ENCODE results near the gene SIMC1. TPM values are rescaled to one million over a fixed set of nuclear protein-coding genes. Genes with fewer than 3 reads are reported as not detected.

The SIMC1 gene
- total RNA-seq, 1 experiment from 2014 or later: 17.7 TPM

GRCh38 chr5:176383248-176383905 lies 145.2 kb downstream of the SIMC1 start:
- Histone ChIP-seq H2BK15ac (ENCODE audit: low read depth, low read length) (no peak overlapping the region), H3K27ac (ENCODE audit: insufficient read length, low read depth, low read length) (no peak overlapping the region), H3K18ac (ENCODE audit: insufficient read length, low read depth, low read length) (no peak overlapping the region), H2AK5ac (ENCODE audit: insufficient read length, low read length) (no peak overlapping the region), H3K14ac (ENCODE audit: insufficient read depth, low read length) (no peak overlapping the region), H3K23me2 (ENCODE audit: insufficient read length, low read depth, low read length, poor library complexity, severe bottlenecking) (peaks cover 3% of the 10 kb centered on the region), H2BK5ac (ENCODE audit: insufficient read length, low read length) (no peak overlapping the region), H4K5ac (ENCODE audit: insufficient read length, low read depth, low read length) (no peak overlapping the region), H3K23ac (ENCODE audit: insufficient read length, low read depth, low read length) (no peak overlapping the region), H2BK120ac (ENCODE audit: low read depth, low read length, poor library complexity, severe bottlenecking) (no peak overlapping the region), H3K79me2 (ENCODE audit: insufficient read depth, low read length) (peaks cover 8% of the 10 kb centered on the region; the same call in 1 of the 2 replicates), H3K9me3 (ENCODE audit: control insufficient read depth, low read depth, low read length) (no peaks in the 10 kb centered on the region), H3K27me3 (ENCODE audit: insufficient read depth, low read length) (no peaks in the 10 kb centered on the region), H3K79me1 (ENCODE audit: insufficient read depth, low read depth, low read length, poor library complexity, severe bottlenecking) (no peaks in the 10 kb centered on the region), H4K91ac (ENCODE audit: insufficient read length, low read depth, low read length) (no peak overlapping the region), H4K8ac (replicated peaks; ENCODE audit: insufficient read length, low read depth, low read length) (no peak overlapping the region), H3K4ac (ENCODE audit: low read depth, low read length) (no peak overlapping the region), H3K9ac (ENCODE audit: extremely low read depth, insufficient read length, low read length) (no peak overlapping the region), H2BK20ac (ENCODE audit: low read depth, low read length, poor library complexity, severe bottlenecking) (no peak overlapping the region), H2AFZ (ENCODE audit: low read length) (no peak overlapping the region), H2BK12ac (ENCODE audit: insufficient read length, low read depth, low read length) (no peak overlapping the region), H4K20me1 (ENCODE audit: control insufficient read depth, insufficient read depth, insufficient read length) (no peaks in the 10 kb centered on the region), H3T11ph (ENCODE audit: low read length) (no peak overlapping the region), H3K56ac (ENCODE audit: insufficient read length, low read depth, low read length) (no peak overlapping the region), H3K4me1 (ENCODE audit: insufficient read depth, low read length) (no peaks in the 10 kb centered on the region), H3K4me2 (ENCODE audit: insufficient read depth, insufficient read length, low read length) (no peak overlapping the region)
- Mint-ChIP-seq H3K36me3 (ENCODE audit: insufficient read depth in 1 of 3, low read depth in 3 of 3) (peaks cover 35 to 81% (median 43%) of the 10 kb centered on the region in 3 experiments), H3K27me3 (ENCODE audit: low read depth) (no peaks in the 10 kb centered on the region), H3K4me1 (peaks cover 9 to 10% of the 10 kb centered on the region in 2 experiments), H3K27ac (no peak overlapping the region), H3K4me3 (no peak overlapping the region), H3K9me3 (no peaks in the 10 kb centered on the region)
- no CpG with 5 or more reads among the region's 15 CpGs for WGBS (ENCODE audit: extremely low coverage, insufficient read length, low lambda C conversion rate)
- no peak for DNase-seq
- TF ChIP-seq, protein P1, sequence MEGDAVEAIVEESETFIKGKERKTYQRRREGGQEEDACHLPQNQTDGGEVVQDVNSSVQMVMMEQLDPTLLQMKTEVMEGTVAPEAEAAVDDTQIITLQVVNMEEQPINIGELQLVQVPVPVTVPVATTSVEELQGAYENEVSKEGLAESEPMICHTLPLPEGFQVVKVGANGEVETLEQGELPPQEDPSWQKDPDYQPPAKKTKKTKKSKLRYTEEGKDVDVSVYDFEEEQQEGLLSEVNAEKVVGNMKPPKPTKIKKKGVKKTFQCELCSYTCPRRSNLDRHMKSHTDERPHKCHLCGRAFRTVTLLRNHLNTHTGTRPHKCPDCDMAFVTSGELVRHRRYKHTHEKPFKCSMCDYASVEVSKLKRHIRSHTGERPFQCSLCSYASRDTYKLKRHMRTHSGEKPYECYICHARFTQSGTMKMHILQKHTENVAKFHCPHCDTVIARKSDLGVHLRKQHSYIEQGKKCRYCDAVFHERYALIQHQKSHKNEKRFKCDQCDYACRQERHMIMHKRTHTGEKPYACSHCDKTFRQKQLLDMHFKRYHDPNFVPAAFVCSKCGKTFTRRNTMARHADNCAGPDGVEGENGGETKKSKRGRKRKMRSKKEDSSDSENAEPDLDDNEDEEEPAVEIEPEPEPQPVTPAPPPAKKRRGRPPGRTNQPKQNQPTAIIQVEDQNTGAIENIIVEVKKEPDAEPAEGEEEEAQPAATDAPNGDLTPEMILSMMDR (conservative IDR thresholded peaks at IDR 0.05): no peak
